ENCODE data around the gene KIR3DL2. TPM values are rescaled to one million over a fixed set of nuclear protein-coding genes. Genes with fewer than 3 reads are reported as not detected.
"Not testable (repeated sequence)": the region's sequence is repeated elsewhere in the genome, so short reads cannot be mapped to it uniquely, and the experiment has no call there.

Gene KIR3DL2
- total RNA-seq, 1 experiment from 2014 or later: not detected

DNA sequence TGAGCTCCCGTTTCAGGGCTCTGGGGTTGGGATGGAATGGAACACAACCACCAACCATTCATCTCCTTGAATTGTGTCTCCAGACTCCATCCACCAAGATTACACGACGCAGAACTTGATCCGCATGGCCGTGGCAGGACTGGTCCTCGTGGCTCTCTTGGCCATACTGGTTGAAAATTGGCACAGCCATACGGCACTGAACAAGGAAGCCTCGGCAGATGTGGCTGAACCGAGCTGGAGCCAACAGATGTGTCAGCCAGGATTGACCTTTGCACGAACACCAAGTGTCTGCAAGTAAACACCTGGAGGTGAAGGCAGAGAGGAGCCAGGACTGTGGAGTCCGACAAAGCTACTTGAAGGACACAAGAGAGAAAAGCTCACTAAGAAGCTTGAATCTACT lies 39.3 kb downstream of the KIR3DL2 start:
- ChIA-PET POLR2A (ENCODE audit: low non-redundant PET) (no interaction called here), CTCF (interaction anchor here (0.7 kb wide), 1 partner anchor 15 kb away, joined by 4 read pairs; no protein-coding TSS in a partner anchor)
- H3K27ac ChIP-seq (ENCODE audit: low read depth, low read length, poor library complexity, severe bottlenecking): no peak overlapping the region
- intact Hi-C loops (cut with micrococcal nuclease; ENCODE audit: unreplicated experiment): no loop called here
- H3K4me1 ChIP-seq (ENCODE audit: insufficient read depth, low read length, poor library complexity, severe bottlenecking): no peaks in the 10 kb centered on the region
- H3K9me3 ChIP-seq (ENCODE audit: low read depth, low read length, poor library complexity, severe bottlenecking): no peaks in the 10 kb centered on the region
- no peak for TF ChIP-seq EZH2 (IDR thresholded peaks at IDR 0.05; ENCODE audit: borderline replicate concordance, low read depth, low read length, poor library complexity, severe bottlenecking)
- TF ChIP-seq, protein P1, sequence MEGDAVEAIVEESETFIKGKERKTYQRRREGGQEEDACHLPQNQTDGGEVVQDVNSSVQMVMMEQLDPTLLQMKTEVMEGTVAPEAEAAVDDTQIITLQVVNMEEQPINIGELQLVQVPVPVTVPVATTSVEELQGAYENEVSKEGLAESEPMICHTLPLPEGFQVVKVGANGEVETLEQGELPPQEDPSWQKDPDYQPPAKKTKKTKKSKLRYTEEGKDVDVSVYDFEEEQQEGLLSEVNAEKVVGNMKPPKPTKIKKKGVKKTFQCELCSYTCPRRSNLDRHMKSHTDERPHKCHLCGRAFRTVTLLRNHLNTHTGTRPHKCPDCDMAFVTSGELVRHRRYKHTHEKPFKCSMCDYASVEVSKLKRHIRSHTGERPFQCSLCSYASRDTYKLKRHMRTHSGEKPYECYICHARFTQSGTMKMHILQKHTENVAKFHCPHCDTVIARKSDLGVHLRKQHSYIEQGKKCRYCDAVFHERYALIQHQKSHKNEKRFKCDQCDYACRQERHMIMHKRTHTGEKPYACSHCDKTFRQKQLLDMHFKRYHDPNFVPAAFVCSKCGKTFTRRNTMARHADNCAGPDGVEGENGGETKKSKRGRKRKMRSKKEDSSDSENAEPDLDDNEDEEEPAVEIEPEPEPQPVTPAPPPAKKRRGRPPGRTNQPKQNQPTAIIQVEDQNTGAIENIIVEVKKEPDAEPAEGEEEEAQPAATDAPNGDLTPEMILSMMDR (conservative IDR thresholded peaks at IDR 0.05; ENCODE audit: low read depth, low read length): no peak
- no peak for DNase-seq (ENCODE audit: low spot score)
- no peaks in the 10 kb centered on the region for H3K36me3 ChIP-seq (ENCODE audit: insufficient read depth, low read length, poor library complexity, severe bottlenecking)
- H3K4me3 ChIP-seq (ENCODE audit: low read depth, low read length, poor library complexity, severe bottlenecking): no peak overlapping the region
- BruUV-seq (replicated peaks): no TSS peak
- no peaks in the 10 kb centered on the region for H3K27me3 ChIP-seq (replicated peaks; ENCODE audit: insufficient read depth, low read depth, low read length, poor library complexity)

DNA sequence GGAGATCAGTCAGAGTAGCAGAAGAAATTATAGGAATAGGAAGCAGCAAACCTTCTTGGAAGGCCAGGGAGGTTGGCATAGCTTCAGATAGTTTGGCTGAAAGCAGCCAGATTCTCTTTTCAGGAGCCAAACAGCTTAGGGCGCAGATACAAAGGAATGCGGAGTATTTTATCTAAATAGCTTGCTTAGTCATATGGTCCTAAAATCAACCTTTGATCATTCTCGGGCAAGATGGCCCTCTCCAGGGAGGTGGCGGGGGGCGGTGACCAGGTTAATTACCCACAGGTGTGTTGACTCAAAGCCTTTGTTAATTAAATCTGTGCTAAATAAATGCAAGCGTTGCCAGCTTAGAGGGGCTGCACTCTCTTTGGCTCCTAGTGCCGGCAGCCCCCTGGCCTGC lies 43.2 kb downstream of the KIR3DL2 start:
- CTCF ChIA-PET: no interaction called here

DNA sequence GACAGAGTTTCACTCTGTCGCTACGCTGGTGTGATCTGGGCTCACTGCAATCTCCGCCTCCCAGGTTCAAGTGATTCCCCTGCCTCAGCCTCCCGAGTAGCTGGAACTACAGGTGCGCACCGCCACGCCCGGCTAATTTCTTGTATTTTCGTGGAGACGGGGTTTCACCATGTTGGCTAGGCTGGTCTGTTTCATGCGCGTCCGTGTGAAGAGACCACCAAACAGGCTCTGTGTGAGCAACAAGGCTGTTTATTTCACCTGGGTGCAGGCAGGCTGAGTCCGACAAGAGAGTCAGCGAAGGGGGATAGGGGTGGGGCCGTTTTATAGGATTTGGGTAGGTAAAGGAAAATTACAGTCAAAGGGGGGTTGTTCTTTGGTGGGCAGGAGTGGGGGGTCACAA lies 43.9 kb downstream of the KIR3DL2 start:
- H3K27me3 ChIP-seq (replicated peaks; ENCODE audit: insufficient read depth, low read depth, low read length, poor library complexity); H3K36me3 ChIP-seq (ENCODE audit: insufficient read depth, low read length, poor library complexity, severe bottlenecking); CTCF ChIA-PET; BruUV-seq (replicated peaks); DNase-seq (ENCODE audit: low spot score); H3K27ac ChIP-seq (ENCODE audit: low read depth, low read length, poor library complexity, severe bottlenecking); H3K9me3 ChIP-seq (ENCODE audit: low read depth, low read length, poor library complexity, severe bottlenecking); H3K4me1 ChIP-seq (ENCODE audit: insufficient read depth, low read length, poor library complexity, severe bottlenecking); intact Hi-C loops (cut with micrococcal nuclease; ENCODE audit: unreplicated experiment); H3K4me3 ChIP-seq (ENCODE audit: low read depth, low read length, poor library complexity, severe bottlenecking); POLR2A ChIA-PET (ENCODE audit: low non-redundant PET): not testable (repeated sequence)

More for the DNA sequence above, 43.2 kb downstream of the KIR3DL2 start:
- no peaks in the 10 kb centered on the region for H3K27me3 ChIP-seq (replicated peaks; ENCODE audit: insufficient read depth, low read depth, low read length, poor library complexity)
- no peak overlapping the region for H3K27ac ChIP-seq (ENCODE audit: low read depth, low read length, poor library complexity, severe bottlenecking)
- H3K4me1 ChIP-seq (ENCODE audit: insufficient read depth, low read length, poor library complexity, severe bottlenecking): no peaks in the 10 kb centered on the region
- no TSS peak for BruUV-seq (replicated peaks)
- TF ChIP-seq EZH2 (IDR thresholded peaks at IDR 0.05; ENCODE audit: borderline replicate concordance, low read depth, low read length, poor library complexity, severe bottlenecking): no peak
- TF ChIP-seq, protein P1 (conservative IDR thresholded peaks at IDR 0.05; ENCODE audit: low read depth, low read length): no peak
- intact Hi-C loops (cut with micrococcal nuclease; ENCODE audit: unreplicated experiment): no loop called here
- H3K9me3 ChIP-seq (ENCODE audit: low read depth, low read length, poor library complexity, severe bottlenecking): no peaks in the 10 kb centered on the region
- no peak overlapping the region for H3K4me3 ChIP-seq (ENCODE audit: low read depth, low read length, poor library complexity, severe bottlenecking)
- no peak for DNase-seq (ENCODE audit: low spot score)
- POLR2A ChIA-PET (ENCODE audit: low non-redundant PET): no interaction called here
- H3K36me3 ChIP-seq (ENCODE audit: insufficient read depth, low read length, poor library complexity, severe bottlenecking): no peaks in the 10 kb centered on the region

DNA sequence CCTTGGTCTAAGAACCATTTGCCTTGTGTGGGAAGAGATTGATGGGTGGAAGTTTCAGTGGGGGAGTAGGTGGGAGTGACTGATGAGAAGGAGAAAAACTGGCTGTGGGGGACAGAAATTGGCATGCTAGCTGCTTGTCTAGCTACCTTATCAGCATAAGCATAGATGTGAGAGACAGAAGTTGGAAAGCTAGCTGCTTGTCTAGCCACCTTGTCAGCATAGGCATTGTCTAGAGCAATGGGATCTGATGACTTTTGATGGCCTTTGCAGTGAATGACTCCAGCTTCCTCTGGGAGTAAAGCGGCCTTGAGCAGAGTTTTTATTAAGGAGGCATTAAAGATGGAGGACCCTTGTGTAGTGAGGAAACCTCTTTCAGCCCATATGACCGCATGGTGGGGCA lies 45.8 kb downstream of the KIR3DL2 start:
- DNase-seq (ENCODE audit: low spot score): no peak
- ChIA-PET CTCF (no interaction called here), POLR2A (ENCODE audit: low non-redundant PET) (no interaction called here)
- no peak overlapping the region for H3K27ac ChIP-seq (ENCODE audit: low read depth, low read length, poor library complexity, severe bottlenecking)
- H3K4me3 ChIP-seq (ENCODE audit: low read depth, low read length, poor library complexity, severe bottlenecking): no peak overlapping the region
- no TSS peak for BruUV-seq (replicated peaks)
- no peaks in the 10 kb centered on the region for H3K36me3 ChIP-seq (ENCODE audit: insufficient read depth, low read length, poor library complexity, severe bottlenecking)
- H3K9me3 ChIP-seq (ENCODE audit: low read depth, low read length, poor library complexity, severe bottlenecking): no peaks in the 10 kb centered on the region
- H3K27me3 ChIP-seq (replicated peaks; ENCODE audit: insufficient read depth, low read depth, low read length, poor library complexity): peaks cover 3% of the 10 kb centered on the region
- H3K4me1 ChIP-seq (ENCODE audit: insufficient read depth, low read length, poor library complexity, severe bottlenecking): no peaks in the 10 kb centered on the region
- intact Hi-C loops (cut with micrococcal nuclease; ENCODE audit: unreplicated experiment): no loop called here
- TF ChIP-seq, protein P1 (conservative IDR thresholded peaks at IDR 0.05; ENCODE audit: low read depth, low read length): no peak
- TF ChIP-seq EZH2 (IDR thresholded peaks at IDR 0.05; ENCODE audit: borderline replicate concordance, low read depth, low read length, poor library complexity, severe bottlenecking): no peak

DNA sequence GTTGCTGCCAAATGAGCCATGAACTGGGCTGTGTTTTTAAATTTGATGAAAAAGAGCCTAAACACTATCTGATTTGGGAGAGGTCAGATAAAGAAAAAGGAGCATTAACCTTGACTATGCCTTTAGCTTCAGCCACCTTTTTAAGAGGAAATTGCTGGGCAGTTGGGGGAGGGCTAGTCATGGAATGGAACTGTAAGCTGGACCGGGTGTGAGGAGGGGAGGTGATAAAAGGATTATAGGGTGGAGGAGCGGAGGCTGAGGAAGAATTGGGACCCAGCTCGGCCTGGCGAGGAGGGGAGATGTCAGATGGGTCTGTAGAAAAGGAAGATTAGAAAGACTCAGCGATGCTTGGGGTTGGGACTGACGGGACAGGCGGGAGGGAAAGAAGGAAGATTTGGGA lies 48.4 kb downstream of the KIR3DL2 start:
- POLR2A ChIA-PET (ENCODE audit: low non-redundant PET); DNase-seq (ENCODE audit: low spot score); H3K36me3 ChIP-seq (ENCODE audit: insufficient read depth, low read length, poor library complexity, severe bottlenecking); H3K4me3 ChIP-seq (ENCODE audit: low read depth, low read length, poor library complexity, severe bottlenecking); H3K27ac ChIP-seq (ENCODE audit: low read depth, low read length, poor library complexity, severe bottlenecking); BruUV-seq (replicated peaks); CTCF ChIA-PET; H3K9me3 ChIP-seq (ENCODE audit: low read depth, low read length, poor library complexity, severe bottlenecking); H3K27me3 ChIP-seq (replicated peaks; ENCODE audit: insufficient read depth, low read depth, low read length, poor library complexity); intact Hi-C loops (cut with micrococcal nuclease; ENCODE audit: unreplicated experiment); H3K4me1 ChIP-seq (ENCODE audit: insufficient read depth, low read length, poor library complexity, severe bottlenecking): not testable (repeated sequence)

DNA sequence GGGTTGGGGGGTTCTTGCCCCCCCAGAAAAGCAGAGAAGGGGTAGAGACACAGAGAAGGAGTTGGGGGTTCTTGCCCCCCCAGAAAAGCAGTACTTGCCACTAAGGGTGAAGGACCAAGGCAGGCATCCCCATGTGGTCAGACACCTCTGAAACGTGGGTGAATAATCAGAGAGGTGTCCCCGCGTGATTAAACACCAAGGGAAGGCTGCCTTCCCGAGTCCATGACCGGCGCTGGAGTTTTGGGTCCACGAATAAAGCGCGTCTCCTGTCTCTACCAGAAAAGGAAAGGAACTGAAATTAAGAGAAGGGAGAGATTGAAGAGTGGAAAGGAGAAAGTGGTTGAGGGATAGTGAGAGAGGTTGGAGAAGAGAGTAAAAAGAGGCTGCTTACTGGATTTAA lies 49.4 kb downstream of the KIR3DL2 start:
- BruUV-seq (replicated peaks); H3K27ac ChIP-seq (ENCODE audit: low read depth, low read length, poor library complexity, severe bottlenecking); H3K9me3 ChIP-seq (ENCODE audit: low read depth, low read length, poor library complexity, severe bottlenecking); POLR2A ChIA-PET (ENCODE audit: low non-redundant PET); H3K4me1 ChIP-seq (ENCODE audit: insufficient read depth, low read length, poor library complexity, severe bottlenecking); DNase-seq (ENCODE audit: low spot score); H3K36me3 ChIP-seq (ENCODE audit: insufficient read depth, low read length, poor library complexity, severe bottlenecking); CTCF ChIA-PET; intact Hi-C loops (cut with micrococcal nuclease; ENCODE audit: unreplicated experiment); H3K27me3 ChIP-seq (replicated peaks; ENCODE audit: insufficient read depth, low read depth, low read length, poor library complexity); H3K4me3 ChIP-seq (ENCODE audit: low read depth, low read length, poor library complexity, severe bottlenecking): not testable (repeated sequence)

Measured in A673 (cell line).